H9 (cell line): ENCODE measurements around the gene GPS1. TPM values are rescaled to one million over a fixed set of nuclear protein-coding genes. Genes with fewer than 3 reads are reported as not detected.

Experiments used
- DNase-seq: peaks from one replicate; pipeline ENCODE4 v3.0.0-alpha.2; 2017
- H2AFZ ChIP-seq: one replicate; pipeline ENCODE4 v1.6.1; 2013; ENCODE audit warnings: mild to moderate bottlenecking, low read length, control low read depth, moderate library complexity
- H2AK5ac ChIP-seq: 2 replicates; pipeline ENCODE4 v1.6.1; 2013; ENCODE audit warnings: low read length, control low read depth, mixed read lengths; ENCODE audit not compliant: insufficient read length
- H2BK120ac ChIP-seq: one replicate; pipeline ENCODE4 v1.6.1; 2013; ENCODE audit warnings: low read depth, mild to moderate bottlenecking, low read length, control low read depth, inconsistent platforms; ENCODE audit not compliant: poor library complexity, severe bottlenecking
- H2BK12ac ChIP-seq: 2 replicates; pipeline ENCODE4 v1.6.1; 2013; ENCODE audit warnings: low read length, control low read depth, mixed read lengths, low read depth; ENCODE audit not compliant: insufficient read length
- H2BK15ac ChIP-seq: 2 replicates; pipeline ENCODE4 v1.6.1; 2013; ENCODE audit warnings: low read depth, low read length, control low read depth
- H2BK20ac ChIP-seq: one replicate; pipeline ENCODE4 v1.6.1; 2013; ENCODE audit warnings: low read depth, mild to moderate bottlenecking, low read length, control low read depth, inconsistent platforms; ENCODE audit not compliant: poor library complexity, severe bottlenecking
- H2BK5ac ChIP-seq: 2 replicates; pipeline ENCODE4 v1.6.1; 2013; ENCODE audit warnings: low read length, control low read depth, mixed read lengths; ENCODE audit not compliant: insufficient read length
- H3K14ac ChIP-seq: 2 replicates; pipeline ENCODE4 v1.6.1; 2013; ENCODE audit warnings: low read length, control low read depth; ENCODE audit not compliant: insufficient read depth
- H3K18ac ChIP-seq: 2 replicates; pipeline ENCODE4 v1.6.1; 2013; ENCODE audit warnings: low read depth, mild to moderate bottlenecking, mixed read lengths, low read length, control low read depth; ENCODE audit not compliant: insufficient read length
- H3K23ac ChIP-seq: 2 replicates; pipeline ENCODE4 v1.6.1; 2013; ENCODE audit warnings: low read length, control low read depth, mixed read lengths, low read depth; ENCODE audit not compliant: insufficient read length
- H3K23me2 ChIP-seq: 2 replicates; pipeline ENCODE4 v1.6.1; 2013; ENCODE audit warnings: low read depth, mild to moderate bottlenecking, mixed read lengths, low read length, control low read depth; ENCODE audit not compliant: insufficient read length, poor library complexity, severe bottlenecking
- H3K27ac ChIP-seq: 2 replicates; pipeline ENCODE4 v1.5.1; 2013; ENCODE audit warnings: low read length, control low read depth, mixed read lengths, low read depth; ENCODE audit not compliant: insufficient read length
- H3K27me3 ChIP-seq: 2 replicates; pipeline ENCODE4 v1.6.1; 2013; ENCODE audit warnings: low read length, control low read depth, inconsistent platforms; ENCODE audit not compliant: insufficient read depth
- H3K4ac ChIP-seq: 2 replicates; pipeline ENCODE4 v1.6.1; 2013; ENCODE audit warnings: low read depth, mild to moderate bottlenecking, control low read depth, inconsistent platforms, low read length, moderate library complexity
- H3K4me1 ChIP-seq: 2 replicates; pipeline ENCODE4 v1.6.1; 2013; ENCODE audit warnings: low read length, control low read depth, inconsistent platforms; ENCODE audit not compliant: insufficient read depth
- H3K4me2 ChIP-seq: 2 replicates; pipeline ENCODE4 v1.6.1; 2013; ENCODE audit warnings: low read length, control low read depth, mixed read lengths; ENCODE audit not compliant: insufficient read length, insufficient read depth
- H3K56ac ChIP-seq: 2 replicates; pipeline ENCODE4 v1.6.1; 2013; ENCODE audit warnings: low read depth, mild to moderate bottlenecking, mixed read lengths, low read length, control low read depth; ENCODE audit not compliant: insufficient read length
- H3K79me1 ChIP-seq: 2 replicates; pipeline ENCODE4 v1.6.1; 2013; ENCODE audit warnings: low read depth, mild to moderate bottlenecking, moderate library complexity, low read length, control low read depth, inconsistent platforms; ENCODE audit not compliant: insufficient read depth, poor library complexity, severe bottlenecking
- H3K79me2 ChIP-seq: 2 replicates; pipeline ENCODE4 v1.6.1; 2013; ENCODE audit warnings: low read length, control low read depth, inconsistent platforms; ENCODE audit not compliant: insufficient read depth
- H3K9ac ChIP-seq: 2 replicates; pipeline ENCODE4 v1.6.1; 2013; ENCODE audit warnings: low read length, control low read depth, mixed read lengths; ENCODE audit not compliant: insufficient read length; ENCODE audit errors: extremely low read depth
- H3K9me3 ChIP-seq: one replicate; pipeline ENCODE4 v1.6.1; 2013; ENCODE audit warnings: low read depth, low read length, inconsistent platforms; ENCODE audit not compliant: control insufficient read depth
- H3T11ph ChIP-seq: one replicate; pipeline ENCODE4 v1.6.1; 2013; ENCODE audit warnings: mild to moderate bottlenecking, low read length, control low read depth, inconsistent platforms
- H4K20me1 ChIP-seq: one replicate; pipeline ENCODE4 v1.6.1; 2013; ENCODE audit not compliant: control insufficient read depth, insufficient read length, insufficient read depth
- H4K5ac ChIP-seq: 2 replicates; pipeline ENCODE4 v1.6.1; 2013; ENCODE audit warnings: low read depth, mild to moderate bottlenecking, mixed read lengths, low read length, control low read depth; ENCODE audit not compliant: insufficient read length
- H4K8ac ChIP-seq: replicated peaks from 2 replicates; pipeline ENCODE4 v1.6.1; 2013; ENCODE audit warnings: low read length, control low read depth, mixed read lengths, low read depth; ENCODE audit not compliant: insufficient read length
- H4K91ac ChIP-seq: 2 replicates; pipeline ENCODE4 v1.6.1; 2013; ENCODE audit warnings: low read depth, mild to moderate bottlenecking, moderate library complexity, mixed read lengths, low read length, control low read depth; ENCODE audit not compliant: insufficient read length
- H3K27ac Mint-ChIP-seq, 3 experiments: 2 replicates in 2 of 3; 3 replicates in 1 of 3; pipeline ENCODE4 v1.8.0; 2020 to 2021; ENCODE audit warnings: mixed read lengths in 3 of 3, mild to moderate bottlenecking in 1 of 3, moderate library complexity in 1 of 3
- H3K27me3 Mint-ChIP-seq: 2 replicates; pipeline ENCODE4 v1.8.0; 2021; ENCODE audit warnings: low read depth, mild to moderate bottlenecking, moderate library complexity, mixed read lengths
- H3K36me3 Mint-ChIP-seq, 3 experiments: 2 replicates in 2 of 3; 3 replicates in 1 of 3; pipeline ENCODE4 v1.8.0; 2020 to 2021; ENCODE audit warnings: low read depth in 3 of 3, mixed read lengths in 3 of 3; ENCODE audit not compliant: insufficient read depth in 1 of 3
- H3K4me1 Mint-ChIP-seq, 2 experiments: 2 replicates each; pipeline ENCODE4 v1.8.0; 2020; ENCODE audit warnings: mixed read lengths in 2 of 2
- H3K4me3 Mint-ChIP-seq, 2 experiments: 2 replicates in 1 of 2; 3 replicates in 1 of 2; pipeline ENCODE4 v1.8.0; 2020 to 2021; ENCODE audit warnings: mild to moderate bottlenecking in 2 of 2, mixed read lengths in 2 of 2, moderate library complexity in 1 of 2
- H3K9me3 Mint-ChIP-seq, 2 experiments: 2 replicates in 1 of 2; 3 replicates in 1 of 2; pipeline ENCODE4 v1.8.0; 2020; ENCODE audit warnings: mild to moderate bottlenecking in 2 of 2, mixed read lengths in 2 of 2, moderate library complexity in 1 of 2
- CTCF ChIP-seq: fragments of 200-600 bp; sonication (generic); conservative IDR thresholded peaks from 3 replicates; pipeline ENCODE4 v1.8.0; 2021; ENCODE audit warnings: antibody characterized with exemption, mild to moderate bottlenecking
- WGBS: extraction: QIAGEN DNeasy Blood & Tissue Kit; methylation state at CpG from one replicate; pipeline ENCODE4 v1.1.7; 2013; ENCODE audit warnings: missing lambda C conversion rate, low lambda C conversion rate, mixed read lengths; ENCODE audit not compliant: insufficient read length; ENCODE audit errors: extremely low coverage; 5-methylcytosine and 5-hydroxymethylcytosine counted together
- total RNA-seq: library from RNA; stranded (reverse); gene quantifications from 2 replicates; pipeline ENCODE4 v1.2.1, GENCODE V29; 2021

The GPS1 gene
- total RNA-seq, 1 experiment from 2014 or later, result 164 TPM

- no peak overlapping the region for H4K5ac ChIP-seq
- H3K36me3 Mint-ChIP-seq, result peaks cover 6 to 28% (median 25%) of the 10 kb centered on the region in 3 experiments; a peak in 6 of 7 replicates
- no peak overlapping the region for H3K4me2 ChIP-seq
- no peak overlapping the region for H2AK5ac ChIP-seq
- no peak overlapping the region for H2BK5ac ChIP-seq
- H4K20me1 ChIP-seq, result no peaks in the 10 kb centered on the region
- no peak overlapping the region for H2BK12ac ChIP-seq
- H3K27me3 Mint-ChIP-seq, result no peaks in the 10 kb centered on the region; the same call in 1 of the 2 replicates
- no peaks in the 10 kb centered on the region for H3K9me3 ChIP-seq
- no peak overlapping the region for H2BK15ac ChIP-seq
- no peaks in the 10 kb centered on the region for H3K9me3 Mint-ChIP-seq
- H3K18ac ChIP-seq, result no peak overlapping the region
- H3K27me3 ChIP-seq, result no peaks in the 10 kb centered on the region
- H3K4me1 Mint-ChIP-seq, result peaks cover 0 to 13% of the 10 kb centered on the region in 2 experiments; a peak in 2 of 4 replicates
- no peak overlapping the region for H3K27ac ChIP-seq
- no peak overlapping the region for H3K56ac ChIP-seq
- H3K79me1 ChIP-seq, result peaks cover 2% of the 10 kb centered on the region
- no peak overlapping the region for H2BK120ac ChIP-seq
- no CpG with 5 or more reads among the region's 8 CpGs for WGBS
- no peak for DNase-seq
- no peak overlapping the region for H3T11ph ChIP-seq
- no peak overlapping the region for H3K4ac ChIP-seq
- H3K4me3 Mint-ChIP-seq, result peak overlapping the region; percentile 10 to 53; a peak in 1 of 5 replicates
- no peaks in the 10 kb centered on the region for H3K79me2 ChIP-seq
- no peak overlapping the region for H3K14ac ChIP-seq
- H4K8ac ChIP-seq, result no peak overlapping the region
- TF ChIP-seq CTCF, result no peak
- H2BK20ac ChIP-seq, result no peak overlapping the region
- no peak overlapping the region for H3K9ac ChIP-seq
- no peak overlapping the region for H2AFZ ChIP-seq
- H4K91ac ChIP-seq, result no peak overlapping the region
- no peaks in the 10 kb centered on the region for H3K4me1 ChIP-seq
- no peaks in the 10 kb centered on the region for H3K23me2 ChIP-seq
- no peak overlapping the region for H3K27ac Mint-ChIP-seq
- no peak overlapping the region for H3K23ac ChIP-seq
Measured at GRCh38 chr17:82049106-82049505, 2.6 kb upstream of the GPS1 start.
